BLaER1 (cell line): ENCODE measurements around the gene TRMT2B.

Source experiments
- H3K27ac ChIP-seq: shearing (Covaris generic); formaldehyde crosslinking; 2 replicates; pipeline ENCODE4 v1.8.1; 2022
- H3K27me3 ChIP-seq: shearing (Covaris generic); formaldehyde crosslinking; 2 replicates; pipeline ENCODE4 v1.8.1; 2022
- H3K36me3 ChIP-seq: shearing (Covaris generic); formaldehyde crosslinking; 2 replicates; pipeline ENCODE4 v1.8.1; 2022
- H3K4me1 ChIP-seq: shearing (Covaris generic); formaldehyde crosslinking; 2 replicates; pipeline ENCODE4 v1.8.1; 2022
- H3K4me2 ChIP-seq: shearing (Covaris generic); formaldehyde crosslinking; 2 replicates; pipeline ENCODE4 v1.8.1; 2022
- H3K4me3 ChIP-seq: shearing (Covaris generic); formaldehyde crosslinking; 2 replicates; pipeline ENCODE4 v1.8.1; 2022
- H3K9ac ChIP-seq: shearing (Covaris generic); formaldehyde crosslinking; 2 replicates; pipeline ENCODE4 v1.8.1; 2022
- H3K9me3 ChIP-seq: shearing (Covaris generic); formaldehyde crosslinking; 2 replicates; pipeline ENCODE4 v1.8.1; 2022
- H4K20me1 ChIP-seq: shearing (Covaris generic); formaldehyde crosslinking; 2 replicates; pipeline ENCODE4 v1.8.1; 2022
- Cebpa-rat ChIP-seq: shearing (Covaris generic); IDR thresholded peaks from 2 replicates; pipeline ENCODE4 v1.8.1; 2022

Gene TRMT2B

GRCh38 chrX:101051549-101052302, at the start of gene TRMT2B:
Gene TRMT2B (minus strand): TSS chrX:101052111. CDS start chrX:101042289, 9,822 bp downstream.
- peak within 1 kb of the TSS; percentile 69 for H3K4me3 ChIP-seq
- no peaks in the 10 kb centered on the region for H4K20me1 ChIP-seq
- H3K27me3 ChIP-seq: no peaks in the 10 kb centered on the region
- H3K27ac ChIP-seq: peak within 1 kb of the TSS; percentile 82
- H3K9ac ChIP-seq: peak within 1 kb of the TSS; percentile 78
- no peaks in the 10 kb centered on the region for H3K36me3 ChIP-seq
- H3K9me3 ChIP-seq: no peaks in the 10 kb centered on the region
- peak within 1 kb of the TSS; percentile 70 for H3K4me2 ChIP-seq
- TF ChIP-seq Cebpa-rat: no peak
- 0 out of 2 replicates have a peak, but pooled peaks cover 6% of the 10 kb centered on the region for H3K4me1 ChIP-seq

DNA sequence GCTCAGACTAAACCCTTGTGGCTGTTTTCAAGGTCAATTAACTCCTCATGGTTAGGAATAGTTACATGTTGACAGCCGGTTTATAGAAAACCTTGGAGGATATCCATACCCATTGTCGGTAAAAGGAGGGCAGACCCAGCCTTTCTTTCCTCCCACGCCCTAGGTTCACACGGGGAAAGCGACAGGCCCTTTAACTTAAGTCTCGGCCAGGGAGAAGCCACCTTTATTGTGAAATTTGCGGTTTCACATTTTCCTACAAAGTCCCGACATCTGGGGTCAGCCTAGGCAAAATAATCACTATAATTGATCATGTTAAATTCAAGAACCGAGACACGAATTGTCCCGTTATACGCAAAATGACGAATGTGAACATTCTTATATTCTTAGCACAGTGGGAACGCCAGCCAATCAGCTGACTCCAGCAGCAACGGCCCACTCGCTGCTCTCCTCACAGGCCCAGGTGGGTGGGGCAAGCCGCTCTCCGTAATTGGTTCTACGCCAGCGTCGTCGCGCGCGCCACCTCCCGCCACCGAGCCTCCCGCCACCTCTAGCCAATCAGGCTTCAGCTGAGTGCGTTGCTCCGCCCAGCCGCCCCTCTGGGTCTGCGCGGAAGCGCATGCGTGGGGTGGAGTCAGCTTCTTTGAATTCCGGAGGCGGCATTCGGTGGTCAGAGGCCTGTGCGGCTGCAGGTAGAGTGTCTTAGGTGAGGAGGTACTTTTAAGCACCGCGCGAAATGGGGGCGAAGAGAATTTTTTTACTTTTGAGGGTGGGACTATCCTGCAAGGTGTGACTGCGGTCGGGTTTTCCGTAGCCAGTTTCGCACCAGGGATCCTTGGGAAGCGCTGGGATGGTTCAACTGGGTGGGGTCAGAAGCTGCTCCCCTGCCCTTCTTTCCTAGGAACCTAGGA, 45.9 kb upstream of the TRMT2B start, which contains the start of gene CENPI:
CENPI (plus strand) TSS at position 659 of the 908 bp plus-strand sequence. CDS start 2,867 bp downstream, outside the sequence.
- peak within 1 kb of the TSS; percentile 71 for H3K4me3 ChIP-seq
- no peaks in the 10 kb centered on the region for H4K20me1 ChIP-seq
- TF ChIP-seq Cebpa-rat: no peak
- peak within 1 kb of the TSS; percentile 54; the same call in 1 of the 2 replicates for H3K27ac ChIP-seq
- H3K4me1 ChIP-seq: peaks cover 21% of the 10 kb centered on the region
- H3K4me2 ChIP-seq: peak within 1 kb of the TSS; percentile 76
- no peaks in the 10 kb centered on the region for H3K9me3 ChIP-seq
- no peaks in the 10 kb centered on the region for H3K27me3 ChIP-seq
- peak within 1 kb of the TSS; percentile 67 for H3K9ac ChIP-seq
- H3K36me3 ChIP-seq: 0 out of 2 replicates have a peak, but pooled peaks cover 12% of the 10 kb centered on the region

GRCh38 chrX:101091817-101092216, 39.9 kb upstream of the TRMT2B start:
- Histone ChIP-seq H3K4me3 (no peak overlapping the region), H3K36me3 (no peaks in the 10 kb centered on the region), H3K27ac (no peak overlapping the region), H4K20me1 (no peaks in the 10 kb centered on the region), H3K4me1 (peaks cover 3% of the 10 kb centered on the region; the same call in 1 of the 2 replicates), H3K9ac (no peak overlapping the region), H3K9me3 (no peaks in the 10 kb centered on the region), H3K27me3 (no peaks in the 10 kb centered on the region), H3K4me2 (no peak overlapping the region)
- no peak for TF ChIP-seq Cebpa-rat

- no peak overlapping the region for H3K4me3 ChIP-seq
- H3K36me3 ChIP-seq: no peaks in the 10 kb centered on the region
- no peak overlapping the region for H3K9ac ChIP-seq
- no peaks in the 10 kb centered on the region for H3K4me1 ChIP-seq
- H3K9me3 ChIP-seq: no peaks in the 10 kb centered on the region
- no peak overlapping the region for H3K27ac ChIP-seq
- H3K27me3 ChIP-seq: no peaks in the 10 kb centered on the region
- H4K20me1 ChIP-seq: no peaks in the 10 kb centered on the region
- no peak overlapping the region for H3K4me2 ChIP-seq
- TF ChIP-seq Cebpa-rat: no peak
These were observed 29.3 kb upstream of the TRMT2B start for GRCh38 chrX:101081231-101081630.

DNA sequence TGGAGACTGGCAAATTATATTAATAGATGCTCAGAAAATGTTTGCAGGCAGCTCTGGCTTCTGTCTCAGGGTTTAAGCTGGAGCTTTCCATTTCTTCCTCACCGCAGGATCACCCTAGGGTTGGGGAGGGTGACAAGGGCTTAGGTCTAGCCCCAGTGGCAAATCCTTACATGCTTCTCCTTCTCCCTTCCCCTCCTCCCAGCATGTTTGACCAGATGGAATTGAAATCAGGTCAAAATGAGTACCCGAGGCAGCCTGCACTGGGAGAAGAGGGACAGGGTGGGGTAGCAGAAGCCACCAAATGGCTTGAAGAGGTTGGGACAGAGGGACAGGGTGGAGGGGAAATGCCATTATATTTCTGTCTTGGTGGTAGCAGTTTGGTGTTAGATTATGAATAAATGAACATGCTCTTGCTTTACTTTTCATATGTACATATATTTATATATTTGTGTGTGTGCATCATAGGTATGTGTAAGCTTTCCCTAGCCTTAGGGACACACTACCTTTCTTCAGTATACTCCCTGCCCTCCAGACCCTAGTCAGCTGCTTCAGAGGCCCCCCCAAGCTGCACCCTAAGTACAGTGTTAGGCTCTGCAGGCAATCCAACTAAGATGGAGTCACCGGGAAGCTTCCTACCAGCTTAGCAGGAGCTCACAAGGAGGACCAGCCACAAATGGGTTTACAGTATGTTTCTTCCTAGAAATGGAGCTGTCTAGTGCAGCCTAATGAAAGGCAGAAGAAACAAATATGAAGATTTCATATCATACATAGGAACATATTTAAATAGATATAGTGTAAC, 28.6 kb upstream of the TRMT2B start:
- TF ChIP-seq Cebpa-rat: no peak
- Histone ChIP-seq H3K36me3 (no peaks in the 10 kb centered on the region), H3K9me3 (no peaks in the 10 kb centered on the region), H3K27ac (no peak overlapping the region), H3K9ac (no peak overlapping the region), H3K4me2 (no peak overlapping the region), H3K27me3 (no peaks in the 10 kb centered on the region), H3K4me1 (no peaks in the 10 kb centered on the region), H4K20me1 (no peaks in the 10 kb centered on the region), H3K4me3 (no peak overlapping the region)

GRCh38 chrX:101079736-101080270, 27.9 kb upstream of the TRMT2B start:
- Histone ChIP-seq H3K4me1 (no peaks in the 10 kb centered on the region), H4K20me1 (no peaks in the 10 kb centered on the region), H3K36me3 (no peaks in the 10 kb centered on the region), H3K9ac (no peak overlapping the region), H3K27me3 (no peaks in the 10 kb centered on the region), H3K9me3 (0 out of 2 replicates have a peak, but pooled peaks cover 3% of the 10 kb centered on the region), H3K27ac (no peak overlapping the region), H3K4me2 (no peak overlapping the region), H3K4me3 (no peak overlapping the region)
- no peak for TF ChIP-seq Cebpa-rat

DNA sequence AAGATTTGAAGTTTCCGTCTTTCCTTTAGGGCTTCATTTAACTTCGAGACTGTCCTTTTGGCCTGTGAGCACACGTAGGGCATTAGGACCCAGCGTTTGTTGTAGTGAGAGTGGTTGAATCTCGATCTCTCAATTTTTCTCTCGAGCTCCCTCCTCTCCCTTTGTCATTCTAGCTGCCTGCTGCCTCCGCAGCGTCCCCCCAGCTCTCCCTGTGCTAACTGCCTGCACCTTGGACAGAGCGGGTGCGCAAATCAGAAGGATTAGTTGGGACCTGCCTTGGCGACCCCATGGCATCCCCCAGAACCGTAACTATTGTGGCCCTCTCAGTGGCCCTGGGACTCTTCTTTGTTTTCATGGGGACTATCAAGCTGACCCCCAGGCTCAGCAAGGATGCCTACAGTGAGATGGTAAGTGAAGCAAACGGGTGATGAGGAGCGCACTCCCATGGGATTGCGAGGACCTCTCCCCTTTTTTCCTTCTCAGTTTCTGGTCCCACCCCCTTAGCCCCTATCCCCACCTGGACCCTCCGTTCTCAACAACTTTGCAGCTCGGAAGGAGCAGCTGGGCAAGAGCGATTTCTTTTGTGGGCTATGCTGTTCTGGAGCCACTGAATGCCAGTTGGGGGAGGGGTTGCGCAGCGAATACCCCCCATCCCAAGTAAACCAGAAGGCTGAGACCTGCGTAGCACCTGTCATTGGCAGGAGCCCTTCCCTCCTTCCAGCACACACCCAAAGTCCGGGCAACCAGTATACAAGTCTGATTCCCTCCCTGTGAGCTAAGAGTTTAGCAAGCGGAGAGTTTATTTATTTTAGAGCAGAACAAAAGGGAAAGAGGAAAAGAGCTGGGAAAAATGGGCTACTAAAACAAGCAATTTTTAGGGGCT, 27.0 kb upstream of the TRMT2B start, which contains the start of gene TMEM35A:
TMEM35A (plus strand) TSS at position 164 of the 883 bp plus-strand sequence; CDS start at position 288, 124 bp downstream.
- Histone ChIP-seq H3K4me2 (no peak within 1 kb of the TSS), H3K27ac (no peak within 1 kb of the TSS), H3K4me3 (no peak within 1 kb of the TSS), H3K9me3 (0 out of 2 replicates have a peak, but pooled peaks cover 3% of the 10 kb centered on the region), H3K27me3 (no peaks in the 10 kb centered on the region), H3K4me1 (no peaks in the 10 kb centered on the region), H3K9ac (no peak within 1 kb of the TSS), H4K20me1 (no peaks in the 10 kb centered on the region), H3K36me3 (no peaks in the 10 kb centered on the region)
- no peak for TF ChIP-seq Cebpa-rat

GRCh38 chrX:101071582-101071981, 19.7 kb upstream of the TRMT2B start:
- H3K27ac ChIP-seq: no peak overlapping the region
- TF ChIP-seq Cebpa-rat: no peak
- no peak overlapping the region for H3K4me3 ChIP-seq
- H3K4me2 ChIP-seq: no peak overlapping the region
- H3K9ac ChIP-seq: no peak overlapping the region
- H4K20me1 ChIP-seq: no peaks in the 10 kb centered on the region
- no peaks in the 10 kb centered on the region for H3K36me3 ChIP-seq
- H3K27me3 ChIP-seq: no peaks in the 10 kb centered on the region
- H3K9me3 ChIP-seq: 0 out of 2 replicates have a peak, but pooled peaks cover 3% of the 10 kb centered on the region
- no peaks in the 10 kb centered on the region for H3K4me1 ChIP-seq
